ENCODE measurements around the gene CTDSPL2. TPM values are rescaled to one million over a fixed set of nuclear protein-coding genes. Genes with fewer than 3 reads are reported as not detected.
"Not testable (repeated sequence)": the region's sequence is repeated elsewhere in the genome, so short reads cannot be mapped to it uniquely, and the experiment has no call there.

Gene CTDSPL2
- total and polyA plus RNA-seq, 5 donors from 2014 or later = 41.3 to 81.8 (median 45.7) TPM

DNA sequence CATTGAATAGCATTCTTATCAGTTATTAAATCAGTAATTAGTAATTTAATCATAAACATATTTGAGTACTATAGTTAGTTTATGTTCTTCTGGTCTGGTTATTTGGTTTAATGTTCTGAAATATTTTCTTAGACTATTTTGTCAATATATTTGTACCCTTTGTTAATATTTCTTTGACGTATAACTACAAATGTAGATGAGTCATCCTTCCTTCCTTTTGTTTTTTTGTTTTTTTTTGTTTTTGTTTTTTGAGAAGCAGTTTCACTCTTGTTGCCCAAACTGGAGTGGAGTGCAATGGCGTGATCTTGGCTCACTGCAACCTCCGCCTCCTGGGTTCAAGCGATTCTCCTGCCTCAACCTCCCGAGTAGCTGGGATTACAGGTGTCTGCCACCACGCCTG lies 92.1 kb downstream of the CTDSPL2 start:
- H3K27ac Mint-ChIP-seq = peak overlapping the region in 1 of 3 donors; percentile 23
- H3K27me3 Mint-ChIP-seq = no peaks in the 10 kb centered on the region
- Histone ChIP-seq H3K4me1 (ENCODE audit: control insufficient read depth, insufficient read depth, low read length, poor library complexity, severe bottlenecking) (no peaks in the 10 kb centered on the region), H3K36me3 (ENCODE audit: control insufficient read depth, insufficient read depth, low read length) (peaks cover 48% of the 10 kb centered on the region), H3K4me3 (ENCODE audit: low read depth, low read length) (no peak overlapping the region), H3K27me3 (ENCODE audit: control insufficient read depth, insufficient read depth, low read length) (no peaks in the 10 kb centered on the region), H3K9me3 (ENCODE audit: control insufficient read depth in 2 of 2, low read length in 2 of 2) (no peaks in the 10 kb centered on the region), H3K27ac (ENCODE audit: insufficient read depth, low read length, poor library complexity, severe bottlenecking) (no peak overlapping the region)
- H3K36me3 Mint-ChIP-seq = peaks cover 23% of the 10 kb centered on the region
- ATAC-seq (ENCODE audit: low read depth in 2 of 2) (no peak), DNase-seq (no peak)
- no peaks in the 10 kb centered on the region for H3K9me3 Mint-ChIP-seq
- peaks cover 0 to 5% (median 4%) of the 10 kb centered on the region in 4 donors for H3K4me1 Mint-ChIP-seq
- H3K4me3 Mint-ChIP-seq = peak overlapping the region in 1 of 4 donors; percentile 19

GRCh38 chr15:44525018-44525417 lies 97.6 kb downstream of the CTDSPL2 start:
- Histone ChIP-seq H3K27ac (ENCODE audit: insufficient read depth, low read length, poor library complexity, severe bottlenecking) (no peak overlapping the region), H3K27me3 (ENCODE audit: control insufficient read depth, insufficient read depth, low read length) (no peaks in the 10 kb centered on the region), H3K4me3 (ENCODE audit: low read depth, low read length) (no peak overlapping the region), H3K9me3 (ENCODE audit: control insufficient read depth in 2 of 2, low read length in 2 of 2) (no peaks in the 10 kb centered on the region), H3K36me3 (ENCODE audit: control insufficient read depth, insufficient read depth, low read length) (peaks cover 56% of the 10 kb centered on the region), H3K4me1 (ENCODE audit: control insufficient read depth, insufficient read depth, low read length, poor library complexity, severe bottlenecking) (no peaks in the 10 kb centered on the region)
- no peak overlapping the region for H3K27ac Mint-ChIP-seq
- H3K4me3 Mint-ChIP-seq = no peak overlapping the region
- H3K4me1 Mint-ChIP-seq = peaks cover 0 to 11% (median 5%) of the 10 kb centered on the region in 4 donors
- H3K9me3 Mint-ChIP-seq = no peaks in the 10 kb centered on the region
- DNase-seq (no peak), ATAC-seq (ENCODE audit: low read depth in 2 of 2) (no peak)
- H3K27me3 Mint-ChIP-seq = no peaks in the 10 kb centered on the region
- H3K36me3 Mint-ChIP-seq = peaks cover 7% of the 10 kb centered on the region

DNA sequence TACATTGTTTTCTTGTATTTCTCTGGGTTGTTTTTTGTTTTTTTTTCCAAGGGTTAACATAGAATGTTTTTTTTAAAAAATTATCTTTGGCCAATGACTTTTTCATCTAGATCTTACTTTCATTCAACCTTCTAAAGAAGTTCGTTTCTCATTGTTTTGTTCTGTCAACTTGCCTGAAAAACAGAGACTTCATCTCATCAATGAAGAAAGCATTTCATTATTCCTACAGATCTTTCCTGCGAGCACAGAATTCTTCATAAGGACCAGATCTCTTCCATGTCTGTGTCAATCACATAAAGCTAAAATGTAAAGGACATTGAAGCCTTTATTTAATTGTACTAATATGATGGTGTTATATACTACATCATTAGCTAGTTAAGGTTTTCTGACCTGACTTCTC lies 99.8 kb downstream of the CTDSPL2 start:
- Histone ChIP-seq H3K4me3 (ENCODE audit: low read depth, low read length) (no peak overlapping the region), H3K4me1 (ENCODE audit: control insufficient read depth, insufficient read depth, low read length, poor library complexity, severe bottlenecking) (no peaks in the 10 kb centered on the region), H3K27me3 (ENCODE audit: control insufficient read depth, insufficient read depth, low read length) (no peaks in the 10 kb centered on the region), H3K9me3 (ENCODE audit: control insufficient read depth in 2 of 2, low read length in 2 of 2) (no peaks in the 10 kb centered on the region), H3K27ac (ENCODE audit: insufficient read depth, low read length, poor library complexity, severe bottlenecking) (no peak overlapping the region), H3K36me3 (ENCODE audit: control insufficient read depth, insufficient read depth, low read length) (peaks cover 45% of the 10 kb centered on the region)
- no peaks in the 10 kb centered on the region for H3K9me3 Mint-ChIP-seq
- H3K4me1 Mint-ChIP-seq = peaks cover 5 to 16% (median 11%) of the 10 kb centered on the region in 4 donors
- no peak for ATAC-seq (ENCODE audit: low read depth in 2 of 2)
- H3K36me3 Mint-ChIP-seq = peaks cover 12% of the 10 kb centered on the region
- DNase-seq = no peak
- no peaks in the 10 kb centered on the region for H3K27me3 Mint-ChIP-seq
- H3K4me3 Mint-ChIP-seq = no peak overlapping the region
- H3K27ac Mint-ChIP-seq = peak overlapping the region in 1 of 3 donors; percentile 90

GRCh38 chr15:44529864-44530604 lies 102.6 kb downstream of the CTDSPL2 start:
- Mint-ChIP-seq H3K4me1 (peaks cover 8 to 30% (median 24%) of the 10 kb centered on the region in 4 donors), H3K9me3 (no peaks in the 10 kb centered on the region), H3K36me3 (peaks cover 4% of the 10 kb centered on the region), H3K27me3 (no peaks in the 10 kb centered on the region), H3K27ac (peak overlapping the region in 2 of 3 donors; percentile 52 to 83), H3K4me3 (peak overlapping the region in 1 of 4 donors; percentile 46)
- ATAC-seq (ENCODE audit: low read depth in 2 of 2) (no peak), DNase-seq (no peak)
- Histone ChIP-seq H3K9me3 (ENCODE audit: control insufficient read depth in 2 of 2, low read length in 2 of 2) (no peaks in the 10 kb centered on the region), H3K4me1 (ENCODE audit: control insufficient read depth, insufficient read depth, low read length, poor library complexity, severe bottlenecking) (no peaks in the 10 kb centered on the region), H3K36me3 (ENCODE audit: control insufficient read depth, insufficient read depth, low read length) (peaks cover 25% of the 10 kb centered on the region), H3K27ac (ENCODE audit: insufficient read depth, low read length, poor library complexity, severe bottlenecking) (no peak overlapping the region), H3K4me3 (ENCODE audit: low read depth, low read length) (no peak overlapping the region), H3K27me3 (ENCODE audit: control insufficient read depth, insufficient read depth, low read length) (no peaks in the 10 kb centered on the region)

DNA sequence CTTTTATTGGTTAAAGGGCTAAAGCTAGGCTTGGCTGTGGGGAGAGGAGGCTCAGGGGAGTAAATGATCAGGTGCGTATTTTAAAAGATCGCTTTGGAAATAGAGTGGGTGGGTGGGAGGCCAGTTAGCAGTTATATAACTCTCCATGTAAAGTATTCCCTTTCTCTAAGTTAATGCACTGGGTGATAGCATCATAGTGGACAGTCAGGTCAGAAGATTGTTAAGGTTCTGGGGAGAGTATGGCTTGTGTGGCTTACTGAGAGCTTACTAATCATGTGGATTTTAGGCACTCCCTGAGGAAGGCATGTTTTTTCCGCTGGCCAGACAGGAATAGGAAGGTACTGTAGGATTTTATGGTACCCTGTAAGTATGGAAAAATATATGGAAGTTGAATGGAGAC lies 103.2 kb downstream of the CTDSPL2 start:
- no peak overlapping the region for H3K27ac ChIP-seq (ENCODE audit: insufficient read depth, low read length, poor library complexity, severe bottlenecking)
- H3K27ac Mint-ChIP-seq = peak overlapping the region in 2 of 3 donors; percentile 55 to 83
- H3K36me3 ChIP-seq (ENCODE audit: control insufficient read depth, insufficient read depth, low read length) = peaks cover 20% of the 10 kb centered on the region
- ATAC-seq (ENCODE audit: low read depth in 2 of 2) = no peak
- no peaks in the 10 kb centered on the region for H3K27me3 ChIP-seq (ENCODE audit: control insufficient read depth, insufficient read depth, low read length)
- H3K9me3 ChIP-seq (ENCODE audit: control insufficient read depth in 2 of 2, low read length in 2 of 2) = no peaks in the 10 kb centered on the region
- no peak overlapping the region for H3K4me3 ChIP-seq (ENCODE audit: low read depth, low read length)
- DNase-seq = no peak
- peak overlapping the region in 1 of 4 donors; percentile 46 for H3K4me3 Mint-ChIP-seq
- no peaks in the 10 kb centered on the region for H3K9me3 Mint-ChIP-seq
- peaks cover 6% of the 10 kb centered on the region for H3K4me1 ChIP-seq (ENCODE audit: control insufficient read depth, insufficient read depth, low read length, poor library complexity, severe bottlenecking)
- H3K27me3 Mint-ChIP-seq = no peaks in the 10 kb centered on the region
- H3K4me1 Mint-ChIP-seq = peaks cover 12 to 37% (median 28%) of the 10 kb centered on the region in 4 donors
- peaks cover 4% of the 10 kb centered on the region for H3K36me3 Mint-ChIP-seq

- Mint-ChIP-seq H3K4me3 (peak overlapping the region in 1 of 4 donors; percentile 16), H3K4me1 (peaks cover 16 to 42% (median 31%) of the 10 kb centered on the region in 4 donors), H3K27ac (peak overlapping the region in 1 of 3 donors; percentile 85)
- H3K27me3 Mint-ChIP-seq; H3K9me3 Mint-ChIP-seq; H3K9me3 ChIP-seq (ENCODE audit: control insufficient read depth in 2 of 2, low read length in 2 of 2); ATAC-seq (ENCODE audit: low read depth in 2 of 2); H3K36me3 ChIP-seq (ENCODE audit: control insufficient read depth, insufficient read depth, low read length); H3K4me3 ChIP-seq (ENCODE audit: low read depth, low read length); H3K27me3 ChIP-seq (ENCODE audit: control insufficient read depth, insufficient read depth, low read length); H3K36me3 Mint-ChIP-seq; H3K27ac ChIP-seq (ENCODE audit: insufficient read depth, low read length, poor library complexity, severe bottlenecking); DNase-seq: not testable (repeated sequence)
- H3K4me1 ChIP-seq (ENCODE audit: control insufficient read depth, insufficient read depth, low read length, poor library complexity, severe bottlenecking) = peaks cover 14% of the 10 kb centered on the region
Observed at GRCh38 chr15:44532275-44532674, 104.8 kb downstream of the CTDSPL2 start.

GRCh38 chr15:44532689-44533088 lies 105.3 kb downstream of the CTDSPL2 start:
- no peaks in the 10 kb centered on the region for H3K9me3 Mint-ChIP-seq
- Histone ChIP-seq H3K27me3 (ENCODE audit: control insufficient read depth, insufficient read depth, low read length) (no peaks in the 10 kb centered on the region), H3K36me3 (ENCODE audit: control insufficient read depth, insufficient read depth, low read length) (peaks cover 2% of the 10 kb centered on the region), H3K27ac (ENCODE audit: insufficient read depth, low read length, poor library complexity, severe bottlenecking) (no peak overlapping the region), H3K4me3 (ENCODE audit: low read depth, low read length) (no peak overlapping the region), H3K9me3 (ENCODE audit: control insufficient read depth in 2 of 2, low read length in 2 of 2) (no peaks in the 10 kb centered on the region), H3K4me1 (ENCODE audit: control insufficient read depth, insufficient read depth, low read length, poor library complexity, severe bottlenecking) (peaks cover 18% of the 10 kb centered on the region)
- H3K27me3 Mint-ChIP-seq = no peaks in the 10 kb centered on the region
- peak overlapping the region in 2 of 4 donors; percentile 80 to 85 for H3K4me3 Mint-ChIP-seq
- no peak for DNase-seq
- peak overlapping the region in 2 of 3 donors; percentile 51 to 78 for H3K27ac Mint-ChIP-seq
- no peak for ATAC-seq (ENCODE audit: low read depth in 2 of 2)
- peaks cover 9% of the 10 kb centered on the region for H3K36me3 Mint-ChIP-seq
- H3K4me1 Mint-ChIP-seq = peaks cover 16 to 42% (median 29%) of the 10 kb centered on the region in 4 donors

GRCh38 chr15:44535092-44535491 lies 107.7 kb downstream of the CTDSPL2 start:
- H3K27ac ChIP-seq (ENCODE audit: insufficient read depth, low read length, poor library complexity, severe bottlenecking) = no peak overlapping the region
- ATAC-seq (ENCODE audit: low read depth in 2 of 2) = no peak
- no peaks in the 10 kb centered on the region for H3K27me3 Mint-ChIP-seq
- peaks cover 20 to 59% (median 36%) of the 10 kb centered on the region in 4 donors for H3K4me1 Mint-ChIP-seq
- H3K9me3 ChIP-seq (ENCODE audit: control insufficient read depth in 2 of 2, low read length in 2 of 2) = no peaks in the 10 kb centered on the region
- H3K27me3 ChIP-seq (ENCODE audit: control insufficient read depth, insufficient read depth, low read length) = no peaks in the 10 kb centered on the region
- H3K27ac Mint-ChIP-seq = peak overlapping the region; percentile 59 to 90 (median 61)
- peak overlapping the region; percentile 87 to 97 (median 90) for H3K4me3 Mint-ChIP-seq
- H3K4me1 ChIP-seq (ENCODE audit: control insufficient read depth, insufficient read depth, low read length, poor library complexity, severe bottlenecking) = peaks cover 32% of the 10 kb centered on the region
- no peak overlapping the region for H3K4me3 ChIP-seq (ENCODE audit: low read depth, low read length)
- H3K36me3 Mint-ChIP-seq = peaks cover 13% of the 10 kb centered on the region
- H3K9me3 Mint-ChIP-seq = no peaks in the 10 kb centered on the region
- peaks cover 5% of the 10 kb centered on the region for H3K36me3 ChIP-seq (ENCODE audit: control insufficient read depth, insufficient read depth, low read length)
- DNase-seq = no peak

Measured in CD4-positive, CD25-positive, alpha-beta regulatory T cell (primary cell).